Thyroid gland (tissue), 4 donors: ENCODE results near the gene PTH1R.

Experiments
- CTCF ChIP-seq, 6 experiments: fragments of 200-600 bp in 3 of 6; fragments of 450-650 bp in 3 of 6; sonication (generic) in 3 of 6; IDR thresholded peaks; one replicate each; pipeline ENCODE4 v1.5.1; 2016 to 2019; ENCODE audit warnings: antibody characterized with exemption in 6 of 6, mild to moderate bottlenecking in 2 of 6, inconsistent platforms in 1 of 6, moderate library complexity in 1 of 6
- POLR2A ChIP-seq, 2 donors: fragments of 450-650 bp; IDR thresholded peaks; one replicate each; pipeline ENCODE4 v1.6.1; 2017; ENCODE audit warnings: antibody characterized with exemption in 2 of 2, mild to moderate bottlenecking in 2 of 2, moderate library complexity in 1 of 2

GRCh38 chr3:46871222-46871621 lies 6.3 kb upstream of the PTH1R start:
- TF ChIP-seq CTCF (IDR thresholded peaks at IDR 0.05) (no peak), POLR2A (IDR thresholded peaks at IDR 0.05) (no peak)
